Measurements from ENCODE around the gene SLC25A23.
"Not testable (repeated sequence)": the region's sequence is repeated elsewhere in the genome, so short reads cannot be mapped to it uniquely, and the experiment has no call there.

The SLC25A23 gene

GRCh38 chr19:6457958-6458694, 1.5 kb downstream of the SLC25A23 start:
- peak; percentile 14 for DNase-seq (ENCODE audit: low read depth)

- no peak for DNase-seq (ENCODE audit: low read depth)
These were observed 3.7 kb downstream of the SLC25A23 start for GRCh38 chr19:6455924-6456323.

- no peak for DNase-seq (ENCODE audit: low read depth)
These were observed 5.5 kb downstream of the SLC25A23 start for GRCh38 chr19:6453951-6454565.

- no peak for DNase-seq (ENCODE audit: low read depth)
These were observed 6.7 kb downstream of the SLC25A23 start for GRCh38 chr19:6452899-6453298.

GRCh38 chr19:6452223-6452614, 7.4 kb downstream of the SLC25A23 start:
- no peak for DNase-seq (ENCODE audit: low read depth)

GRCh38 chr19:6451583-6452222, 7.9 kb downstream of the SLC25A23 start:
- no peak for DNase-seq (ENCODE audit: low read depth)

GRCh38 chr19:6450166-6450565, 9.4 kb downstream of the SLC25A23 start:
- DNase-seq (ENCODE audit: low read depth): no peak

GRCh38 chr19:6448045-6448444, 11.5 kb downstream of the SLC25A23 start:
- no peak for DNase-seq (ENCODE audit: low read depth)

- no peak for DNase-seq (ENCODE audit: low read depth)
These were observed 13.1 kb downstream of the SLC25A23 start for GRCh38 chr19:6446452-6446851.

GRCh38 chr19:6443986-6444385, 15.6 kb downstream of the SLC25A23 start:
- no peak for DNase-seq (ENCODE audit: low read depth)

GRCh38 chr19:6442087-6442688, 17.4 kb downstream of the SLC25A23 start:
- no peak for DNase-seq (ENCODE audit: low read depth)

- DNase-seq (ENCODE audit: low read depth): no peak
These were observed 18.7 kb downstream of the SLC25A23 start for GRCh38 chr19:6440905-6441304.

- DNase-seq (ENCODE audit: low read depth): no peak
These were observed 19.8 kb downstream of the SLC25A23 start for GRCh38 chr19:6439743-6440142.

- no peak for DNase-seq (ENCODE audit: low read depth)
These were observed 25.9 kb downstream of the SLC25A23 start, which contains the start of gene SLC25A41 for GRCh38 chr19:6433663-6434062. SLC25A41 (minus strand) TSS chr19:6433763; CDS start chr19:6433693, 70 bp downstream.

- DNase-seq (ENCODE audit: low read depth): no peak
These were observed 26.4 kb downstream of the SLC25A23 start for GRCh38 chr19:6433165-6433564.

GRCh38 chr19:6431891-6432290, 27.7 kb downstream of the SLC25A23 start:
- DNase-seq (ENCODE audit: low read depth): no peak

- no peak for DNase-seq (ENCODE audit: low read depth)
These were observed 30.0 kb downstream of the SLC25A23 start for GRCh38 chr19:6429419-6430221.

- not testable (repeated sequence) for DNase-seq (ENCODE audit: low read depth)
These were observed 30.7 kb downstream of the SLC25A23 start for GRCh38 chr19:6428692-6429418.

- no peak for DNase-seq (ENCODE audit: low read depth)
These were observed 32.5 kb downstream of the SLC25A23 start for GRCh38 chr19:6427131-6427530.

- DNase-seq (ENCODE audit: low read depth): no peak
These were observed 33.6 kb downstream of the SLC25A23 start for GRCh38 chr19:6425732-6426620.

All from iris pigment epithelial cell (primary cell).